Testis (tissue), 3 donors: ENCODE data around the gene PYDC1. TPM values are rescaled to one million over a fixed set of nuclear protein-coding genes. Genes with fewer than 3 reads are reported as not detected.

ENCODE experiments used
- DNase-seq: peaks from one replicate; pipeline ENCODE4 v3.0.0-alpha.2; 2019
- H3K27ac ChIP-seq, 2 donors: fragments of 200-600 bp; sonication (generic); one replicate each; pipeline ENCODE4 v1.5.1; 2019
- H3K27me3 ChIP-seq: fragments of 200-600 bp; sonication (generic); one replicate; pipeline ENCODE4 v1.5.1; 2019
- H3K36me3 ChIP-seq: fragments of 200-600 bp; sonication (generic); one replicate; pipeline ENCODE4 v1.5.1; 2017; ENCODE audit warnings: low read depth; ENCODE audit errors: missing control alignments
- H3K4me1 ChIP-seq: fragments of 200-600 bp; sonication (generic); one replicate; pipeline ENCODE4 v1.5.1; 2019
- H3K4me3 ChIP-seq, 2 donors: fragments of 200-600 bp; sonication (generic); one replicate each; pipeline ENCODE4 v1.5.1; 2017 to 2019
- H3K9me3 ChIP-seq: fragments of 200-600 bp; sonication (generic); one replicate; pipeline ENCODE4 v1.5.1; 2017
- POLR2A ChIP-seq: fragments of 450-650 bp; IDR thresholded peaks from one replicate; pipeline ENCODE4 v1.6.1; 2017; ENCODE audit warnings: antibody characterized with exemption, mild to moderate bottlenecking, moderate library complexity
- WGBS, 2 donors: methylation state at CpG; one replicate each; pipeline ENCODE4 v1.1.5; 2018; 5-methylcytosine and 5-hydroxymethylcytosine counted together
- intact Hi-C: fragments of 100-400 bp; cut with DNase I; formaldehyde crosslinking; loops from one replicate; pipeline ENCODE4 v1.15.1; 2023; ENCODE audit warnings: low total_unique reads
- polyA plus RNA-seq: library from polyadenylated mRNA; stranded (reverse); fragments of 350-450 nt; fragmentation: Illumina TruSeq; extraction: RNeasy Lipid Tissue Mini Kit (QIAGEN cat#74804); gene quantifications from one replicate; pipeline ENCODE4 v1.2.3, GENCODE V29; 2014; ENCODE audit warnings: low read depth, low replicate concordance; ENCODE audit not compliant: insufficient read depth
- total RNA-seq, 2 donors: library from RNA; depleted of rRNA; stranded (reverse); fragments of >200 nt; gene quantifications; one replicate each; pipeline ENCODE4 v1.2.3, GENCODE V29; 2016
- TF ChIP-seq, protein P1 (sequence below), 3 experiments: fragments of 450-650 bp in 2 of 3; fragments of 200-600 bp in 1 of 3; sonication (generic) in 1 of 3; IDR thresholded peaks; one replicate each; pipeline ENCODE4 v1.5.1; 2016 to 2019; ENCODE audit warnings: antibody characterized with exemption in 3 of 3, mild to moderate bottlenecking in 2 of 3, moderate library complexity in 1 of 3

Gene PYDC1
- total and polyA plus RNA-seq, 3 donors from 2014 or later, result not detected

DNA sequence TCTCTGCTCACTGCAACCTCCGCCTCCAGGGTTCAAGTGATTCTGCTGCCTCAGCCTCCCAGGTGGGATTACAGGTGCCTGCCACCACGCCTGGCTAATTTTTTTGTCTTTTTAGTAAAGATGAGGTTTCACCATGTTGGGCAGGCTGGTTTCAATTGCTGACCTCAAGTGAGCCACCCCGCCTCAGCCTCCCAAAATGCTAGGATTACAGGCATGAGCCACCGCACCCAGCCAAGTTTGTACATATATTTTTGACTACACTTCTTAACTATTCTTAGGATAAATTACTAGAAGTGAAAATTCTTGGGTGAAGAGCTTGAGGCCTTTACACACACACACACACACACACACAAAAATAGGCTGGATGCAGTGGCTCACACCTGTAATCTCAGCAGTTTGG lies 41.4 kb upstream of the PYDC1 start:
- WGBS, 2 donors, result 87 to 94% methylated on average over 4 of the region's 4 CpGs
- Histone ChIP-seq H3K4me3 (no peak overlapping the region), H3K4me1 (no peaks in the 10 kb centered on the region), H3K27me3 (no peaks in the 10 kb centered on the region), H3K36me3 (no peaks in the 10 kb centered on the region), H3K27ac (no peak overlapping the region), H3K9me3 (no peaks in the 10 kb centered on the region)
- TF ChIP-seq POLR2A, result no peak
- TF ChIP-seq, protein P1, sequence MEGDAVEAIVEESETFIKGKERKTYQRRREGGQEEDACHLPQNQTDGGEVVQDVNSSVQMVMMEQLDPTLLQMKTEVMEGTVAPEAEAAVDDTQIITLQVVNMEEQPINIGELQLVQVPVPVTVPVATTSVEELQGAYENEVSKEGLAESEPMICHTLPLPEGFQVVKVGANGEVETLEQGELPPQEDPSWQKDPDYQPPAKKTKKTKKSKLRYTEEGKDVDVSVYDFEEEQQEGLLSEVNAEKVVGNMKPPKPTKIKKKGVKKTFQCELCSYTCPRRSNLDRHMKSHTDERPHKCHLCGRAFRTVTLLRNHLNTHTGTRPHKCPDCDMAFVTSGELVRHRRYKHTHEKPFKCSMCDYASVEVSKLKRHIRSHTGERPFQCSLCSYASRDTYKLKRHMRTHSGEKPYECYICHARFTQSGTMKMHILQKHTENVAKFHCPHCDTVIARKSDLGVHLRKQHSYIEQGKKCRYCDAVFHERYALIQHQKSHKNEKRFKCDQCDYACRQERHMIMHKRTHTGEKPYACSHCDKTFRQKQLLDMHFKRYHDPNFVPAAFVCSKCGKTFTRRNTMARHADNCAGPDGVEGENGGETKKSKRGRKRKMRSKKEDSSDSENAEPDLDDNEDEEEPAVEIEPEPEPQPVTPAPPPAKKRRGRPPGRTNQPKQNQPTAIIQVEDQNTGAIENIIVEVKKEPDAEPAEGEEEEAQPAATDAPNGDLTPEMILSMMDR (IDR thresholded peaks at IDR 0.05), result no peak
- intact Hi-C loops, result no loop called here
- no peak for DNase-seq

DNA sequence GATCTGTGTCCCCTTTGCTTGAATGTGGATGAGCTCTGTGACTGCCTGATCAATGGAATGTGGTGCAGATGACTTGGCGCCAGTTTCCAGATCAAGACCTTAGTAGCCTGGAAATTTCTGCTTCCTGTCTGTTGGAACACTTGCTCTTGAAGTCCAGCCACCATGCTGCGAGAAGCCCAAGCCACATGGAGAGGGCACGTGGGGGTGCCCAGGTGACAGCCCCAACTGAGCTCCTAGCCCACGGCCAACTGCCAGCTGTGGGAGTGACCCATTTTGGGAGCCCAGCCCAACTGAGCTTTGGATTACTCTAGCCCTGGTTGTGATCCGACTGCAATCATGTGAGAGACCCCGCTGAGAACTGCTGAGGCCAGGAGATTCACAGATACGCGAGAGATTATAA lies 39.5 kb upstream of the PYDC1 start:
- Histone ChIP-seq H3K27ac (no peak overlapping the region), H3K4me1 (no peaks in the 10 kb centered on the region), H3K9me3 (no peaks in the 10 kb centered on the region), H3K36me3 (no peaks in the 10 kb centered on the region), H3K27me3 (no peaks in the 10 kb centered on the region), H3K4me3 (no peak overlapping the region)
- 82 to 91% methylated on average over 8 of the region's 8 CpGs for WGBS, 2 donors
- no peak for DNase-seq
- TF ChIP-seq, protein P1 (IDR thresholded peaks at IDR 0.05), result no peak
- TF ChIP-seq POLR2A, result no peak
- intact Hi-C loops, result no loop called here

DNA sequence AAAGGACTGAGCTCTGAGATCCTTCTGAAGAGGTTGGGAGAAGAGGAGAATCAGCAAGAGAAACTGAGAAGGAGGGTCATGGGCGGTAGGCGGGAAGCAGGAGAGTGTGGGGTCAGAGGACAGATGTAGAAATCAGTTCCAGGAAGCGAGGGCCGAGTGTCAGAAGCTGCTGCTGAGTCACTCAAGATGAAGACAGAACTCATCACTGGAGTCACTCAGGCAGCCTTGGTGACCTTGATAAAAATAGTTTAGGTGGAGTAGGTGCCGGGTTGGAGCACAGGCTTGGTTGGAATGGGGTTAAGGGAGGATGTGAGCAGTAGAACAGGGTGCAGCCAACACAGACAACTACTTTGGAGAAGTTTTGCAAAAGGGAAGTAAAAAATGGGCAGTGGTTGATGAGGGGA lies 36.7 kb upstream of the PYDC1 start:
- Histone ChIP-seq H3K27ac (no peak overlapping the region), H3K4me1 (no peaks in the 10 kb centered on the region), H3K9me3 (no peaks in the 10 kb centered on the region), H3K36me3 (no peaks in the 10 kb centered on the region), H3K4me3 (no peak overlapping the region), H3K27me3 (no peaks in the 10 kb centered on the region)
- TF ChIP-seq, protein P1 (IDR thresholded peaks at IDR 0.05), result no peak
- no peak for TF ChIP-seq POLR2A
- intact Hi-C loops, result no loop called here
- peak; percentile 39 for DNase-seq
- WGBS, 2 donors, result 51 to 65% methylated on average over 5 of the region's 5 CpGs

DNA sequence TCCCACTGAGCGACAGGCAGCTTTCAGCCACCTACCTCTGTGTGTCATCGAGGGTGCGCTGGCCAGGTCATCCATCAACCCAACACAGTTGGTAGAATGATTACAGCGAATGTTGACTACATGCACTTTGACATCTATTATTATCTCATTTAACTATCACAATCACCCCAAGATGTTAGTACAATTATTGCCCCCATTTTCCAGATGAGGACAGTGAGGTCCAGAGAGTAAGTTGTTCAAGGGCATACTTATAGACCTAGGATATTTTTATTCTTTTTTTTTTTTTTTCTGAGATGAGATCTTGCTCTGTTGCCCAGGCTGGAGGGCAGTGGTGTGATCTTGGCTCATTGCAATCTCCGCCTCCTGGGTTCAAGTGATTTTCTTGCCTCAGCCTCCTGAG lies 34.5 kb upstream of the PYDC1 start:
- no peak for TF ChIP-seq POLR2A
- TF ChIP-seq, protein P1 (IDR thresholded peaks at IDR 0.05), result no peak
- H3K27me3 ChIP-seq, result no peaks in the 10 kb centered on the region
- no peaks in the 10 kb centered on the region for H3K9me3 ChIP-seq
- DNase-seq, result no peak
- intact Hi-C loops, result no loop called here
- no peaks in the 10 kb centered on the region for H3K36me3 ChIP-seq
- no peak overlapping the region for H3K27ac ChIP-seq
- 93% methylated on average over 5 of the region's 5 CpGs for WGBS, 2 donors
- no peak overlapping the region for H3K4me3 ChIP-seq
- no peaks in the 10 kb centered on the region for H3K4me1 ChIP-seq

DNA sequence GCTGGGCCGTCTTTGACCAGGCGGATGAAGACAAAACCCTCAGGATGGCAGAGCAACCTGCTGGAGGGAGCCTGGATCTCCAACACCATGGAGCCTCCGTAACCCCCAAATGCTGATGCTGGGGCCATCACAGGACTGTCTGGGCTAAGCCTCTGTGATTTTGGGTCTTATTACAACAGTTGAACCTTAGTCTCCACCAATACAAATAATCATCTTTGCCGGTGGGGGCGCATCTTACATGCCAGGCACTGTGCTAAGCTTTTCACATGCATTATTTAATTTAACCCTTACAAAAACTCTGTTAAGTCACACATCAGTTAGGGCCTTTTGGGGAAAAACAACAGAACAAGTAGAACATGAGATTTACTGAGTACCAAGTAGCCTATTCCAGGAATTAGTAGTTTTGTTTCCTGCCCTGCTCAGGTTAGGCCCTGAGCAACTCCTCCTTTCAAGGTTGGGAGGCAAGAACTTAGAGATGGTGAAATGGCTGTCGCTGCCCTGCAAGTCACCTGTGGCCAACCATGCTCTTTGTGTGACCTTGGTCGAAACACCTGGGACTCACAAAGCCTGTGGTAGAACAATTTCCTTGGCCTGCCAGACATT lies 33.9 kb upstream of the PYDC1 start:
- no peak for DNase-seq
- TF ChIP-seq POLR2A, result no peak
- TF ChIP-seq, protein P1 (IDR thresholded peaks at IDR 0.05), result no peak
- Histone ChIP-seq H3K4me3 (no peak overlapping the region), H3K36me3 (no peaks in the 10 kb centered on the region), H3K9me3 (no peaks in the 10 kb centered on the region), H3K27ac (no peak overlapping the region), H3K4me1 (no peaks in the 10 kb centered on the region), H3K27me3 (no peaks in the 10 kb centered on the region)
- intact Hi-C loops, result no loop called here
- WGBS, 2 donors, result 85 to 88% methylated on average over 6 to 7 of the region's 7 CpGs
